NCI-H1417 (cell line): Measurements from ENCODE around the gene RNF141.

Experiments
- DNase-seq, 3 experiments: peaks; one replicate each; lab custom pipeline; 2025; lab: John Stamatoyannopoulos, UW

The RNF141 gene, protein sequence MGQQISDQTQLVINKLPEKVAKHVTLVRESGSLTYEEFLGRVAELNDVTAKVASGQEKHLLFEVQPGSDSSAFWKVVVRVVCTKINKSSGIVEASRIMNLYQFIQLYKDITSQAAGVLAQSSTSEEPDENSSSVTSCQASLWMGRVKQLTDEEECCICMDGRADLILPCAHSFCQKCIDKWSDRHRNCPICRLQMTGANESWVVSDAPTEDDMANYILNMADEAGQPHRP

DNA sequence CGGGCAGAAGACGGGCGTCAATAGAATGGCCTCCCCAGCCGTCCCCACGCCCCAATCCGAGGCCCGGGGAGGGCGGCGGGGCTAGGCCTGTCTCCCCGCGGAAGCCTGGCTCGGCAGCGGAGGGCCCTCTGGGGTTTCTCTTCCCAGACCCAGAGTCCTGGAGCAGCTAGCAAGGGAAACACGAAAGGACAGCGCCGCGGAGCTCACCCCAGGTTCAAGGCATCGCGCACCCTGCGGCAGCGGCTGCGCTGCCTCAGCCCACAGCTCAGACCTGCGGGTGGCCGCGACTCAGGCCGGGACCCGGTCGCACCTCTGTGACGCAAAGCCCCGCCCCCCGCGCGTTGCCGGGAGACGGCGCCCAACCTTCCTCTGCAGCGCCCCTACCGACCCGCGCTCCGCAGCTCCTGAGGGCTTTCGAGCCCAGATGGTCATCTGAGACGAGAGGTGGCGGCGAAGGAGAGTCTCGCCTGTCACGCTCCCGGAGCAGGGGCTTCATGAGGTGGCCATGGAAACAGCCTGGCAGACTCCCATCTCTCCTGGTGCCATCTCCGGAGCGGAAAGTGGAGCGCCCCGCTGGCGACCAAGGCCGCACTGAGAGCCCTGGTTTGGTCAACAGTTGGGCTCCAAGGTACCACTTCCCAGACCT is at the start of gene RNF141:
RNF141 (minus strand) TSS at position 273 of the 646 bp plus-strand sequence. CDS start 7,029 bp downstream, outside the sequence.
- DNase-seq, result peak; percentile 96 to 98 (median 97)

DNA sequence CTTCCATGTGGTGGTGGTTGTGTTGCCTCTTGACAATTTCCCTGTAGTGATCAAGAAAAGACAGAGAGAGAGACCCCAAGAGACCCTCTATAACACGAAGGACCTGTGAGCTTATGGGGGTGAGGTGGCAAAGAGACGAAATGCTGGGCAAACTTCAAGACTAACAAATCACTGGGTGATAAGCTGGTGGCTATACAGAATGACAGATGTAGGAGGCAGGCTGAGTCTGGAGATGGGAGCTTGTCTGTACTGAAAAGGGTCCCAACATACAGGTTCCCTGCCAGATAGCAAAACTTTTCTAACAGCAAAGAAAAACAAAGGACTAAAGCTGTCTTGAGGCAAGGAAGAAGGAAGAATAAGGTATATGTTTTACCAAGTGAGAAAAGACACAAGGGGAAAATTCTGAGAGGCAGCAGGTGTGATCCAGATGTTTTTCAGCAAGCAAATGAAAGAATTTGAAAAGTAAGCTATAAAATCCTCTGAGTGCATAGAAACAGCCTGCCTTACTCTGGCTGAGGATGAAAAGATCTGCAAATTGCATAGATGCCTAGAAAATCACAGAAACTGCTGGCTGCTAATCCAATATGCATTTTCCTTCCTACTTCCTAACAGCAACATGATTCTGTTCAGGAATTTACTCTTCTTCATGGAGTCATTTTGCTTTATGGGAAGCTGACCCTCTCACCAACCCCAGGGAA is 49.4 kb upstream of the RNF141 start:
- no peak for DNase-seq

DNA sequence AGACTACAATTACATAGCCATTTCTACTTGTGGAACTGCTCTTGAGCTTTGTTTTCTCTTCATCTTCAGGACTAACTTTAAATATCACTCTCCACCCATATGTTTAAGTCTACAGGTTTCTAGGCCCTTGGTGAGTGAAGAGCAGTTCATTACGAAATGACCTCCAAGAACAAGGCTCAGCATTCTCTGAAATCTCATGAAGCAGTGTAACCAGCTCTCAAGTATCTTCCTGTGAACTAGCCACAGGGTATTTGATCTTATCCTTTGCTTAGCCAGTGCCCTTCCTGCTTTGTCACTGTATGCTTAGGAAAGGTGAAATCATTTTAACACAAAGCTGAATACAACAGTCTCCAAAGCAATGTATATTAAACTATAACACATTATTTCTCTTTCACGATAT is 47.9 kb upstream of the RNF141 start:
- no peak for DNase-seq

DNA sequence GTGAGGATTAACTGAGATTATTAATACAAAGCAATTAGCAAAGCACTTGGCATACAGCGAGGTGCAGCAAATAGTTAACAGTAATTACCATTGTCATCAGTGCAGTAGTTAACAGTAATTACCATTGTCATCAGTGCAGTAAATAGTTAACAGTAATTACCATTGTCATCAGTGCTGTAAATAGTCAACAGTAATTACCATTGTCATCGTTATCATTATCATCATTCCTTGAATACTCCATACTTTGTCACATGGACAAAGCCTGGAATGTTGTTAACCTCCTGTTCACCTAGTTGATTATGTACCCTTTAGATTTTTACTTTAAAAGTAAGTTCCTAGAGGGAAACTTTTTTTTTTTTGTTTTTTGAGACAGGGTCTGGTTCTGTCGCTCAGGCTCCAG is 47.0 kb upstream of the RNF141 start:
- DNase-seq, result peak in 1 of 3 experiments; percentile 3

DNA sequence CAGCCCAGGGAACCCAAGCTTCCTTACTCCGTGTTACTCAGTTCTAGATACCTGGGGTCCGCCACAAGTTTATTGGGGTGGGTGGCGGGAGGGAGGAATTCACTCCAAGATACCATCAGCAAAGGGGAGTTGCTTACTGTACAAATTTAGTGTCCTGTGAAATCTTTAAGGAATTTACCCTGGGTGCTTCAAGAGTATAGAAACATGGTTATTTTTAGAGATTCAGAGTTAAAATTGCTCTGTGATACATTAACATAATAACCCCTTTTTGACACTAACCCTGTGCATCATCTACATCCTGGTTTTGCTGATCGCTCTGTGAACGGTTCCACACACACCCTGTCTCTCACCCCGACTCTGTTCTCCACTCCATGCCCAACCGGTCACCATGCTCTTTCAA is 46.4 kb upstream of the RNF141 start:
- DNase-seq, result no peak

DNA sequence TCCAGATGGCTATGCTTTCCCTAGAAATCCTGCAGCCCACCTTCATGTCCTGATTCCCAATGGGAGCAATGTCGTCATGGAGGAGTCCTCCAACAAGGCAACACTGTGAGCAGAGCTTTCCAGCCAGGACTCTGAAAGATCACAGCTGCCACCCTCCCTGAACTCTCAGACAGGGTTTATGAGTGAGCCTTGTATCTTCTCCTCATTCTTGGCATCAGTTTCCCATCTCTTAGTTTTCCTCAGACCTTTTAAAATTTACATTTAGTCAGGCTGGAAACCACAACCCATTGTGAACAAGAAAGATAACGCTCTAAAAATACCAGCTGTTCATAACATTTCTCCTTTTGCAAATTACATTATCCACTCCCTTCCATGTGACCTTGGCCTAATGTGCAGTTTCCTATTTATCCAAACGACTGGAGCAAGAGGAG is 43.1 kb upstream of the RNF141 start:
- DNase-seq, result no peak

DNA sequence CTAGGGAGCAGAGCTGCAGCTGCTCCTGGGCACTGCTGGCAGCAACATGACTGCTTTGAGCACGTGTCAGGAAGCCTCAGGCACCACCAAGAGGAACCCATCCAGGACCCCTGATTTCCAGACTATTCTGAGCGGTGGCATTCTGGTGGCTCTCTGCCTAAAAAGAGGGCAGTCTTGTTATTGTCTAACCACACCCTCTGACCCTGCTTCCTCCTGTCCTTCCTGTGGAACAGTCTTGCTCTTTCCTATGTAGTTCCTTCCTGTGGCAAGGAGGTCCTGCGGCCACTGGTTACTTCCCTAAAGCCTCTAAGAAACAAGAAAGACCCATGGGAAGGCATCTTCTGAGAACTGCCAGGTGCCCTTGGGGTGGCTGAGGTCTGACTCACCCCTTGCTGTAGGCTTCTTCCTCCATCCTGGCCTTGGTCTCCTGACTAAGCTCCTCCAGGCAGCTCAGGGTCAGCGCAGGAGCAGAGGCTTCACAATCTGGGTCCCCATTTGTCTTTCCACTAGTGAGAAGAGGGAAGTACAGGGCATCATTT is 40.6 kb upstream of the RNF141 start:
- DNase-seq, result no peak

DNA sequence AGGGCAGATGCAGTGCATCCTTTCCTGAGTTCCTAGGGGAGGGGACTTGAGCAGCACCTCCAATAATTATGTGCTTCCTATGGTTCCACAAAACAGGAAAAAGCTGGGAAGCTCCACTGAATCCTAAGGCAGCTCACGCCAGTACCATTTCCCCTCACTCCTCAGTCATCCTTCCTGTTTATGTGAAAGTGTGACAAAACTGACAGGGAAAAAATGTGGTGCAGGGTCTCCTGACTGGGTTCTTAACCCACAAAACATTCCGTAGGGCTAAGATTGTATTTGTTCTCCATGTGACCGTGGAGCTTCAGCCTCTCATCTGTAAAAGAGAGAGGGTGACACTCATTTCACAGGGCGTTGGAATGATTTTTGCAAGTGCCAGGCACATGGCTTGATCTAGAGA is 39.6 kb upstream of the RNF141 start:
- DNase-seq, result no peak

DNA sequence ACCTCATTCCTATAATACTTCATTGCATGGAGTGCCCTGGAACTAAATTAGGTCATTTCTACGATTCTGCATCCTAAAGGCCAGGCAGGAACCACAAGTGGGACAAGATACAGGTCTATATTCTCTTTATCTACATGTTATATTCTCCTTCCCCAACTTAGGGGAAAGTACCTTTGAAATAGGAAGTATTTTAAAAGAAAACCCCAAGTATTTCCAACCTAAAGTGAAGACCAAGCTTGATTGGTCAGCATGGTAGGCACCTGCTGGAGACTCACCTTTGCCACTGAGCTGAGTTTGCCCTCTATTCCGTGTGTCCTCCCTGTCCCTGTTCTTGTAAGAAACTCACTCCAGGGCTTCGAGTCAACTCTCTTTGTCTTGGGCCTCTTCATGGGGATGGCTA is 38.7 kb upstream of the RNF141 start:
- DNase-seq, result no peak

DNA sequence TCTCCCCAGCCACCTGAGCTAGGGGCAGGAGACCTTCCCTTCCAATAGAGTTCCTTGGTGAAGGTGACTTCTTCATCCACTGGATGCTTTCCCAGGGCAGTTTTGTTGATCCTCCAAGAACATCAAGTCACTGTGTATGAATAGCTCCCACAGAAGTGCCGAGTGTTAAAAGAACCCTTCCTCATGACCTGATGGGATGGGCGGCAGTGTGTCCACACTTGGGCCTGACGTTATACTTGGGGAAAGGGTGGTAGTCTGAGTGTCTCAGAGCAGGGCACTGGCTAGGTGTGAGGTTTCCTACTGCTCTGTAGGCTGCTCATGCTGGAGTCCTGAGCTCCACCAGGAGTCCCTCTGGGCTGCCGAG is 35.0 kb upstream of the RNF141 start:
- DNase-seq, result no peak

DNA sequence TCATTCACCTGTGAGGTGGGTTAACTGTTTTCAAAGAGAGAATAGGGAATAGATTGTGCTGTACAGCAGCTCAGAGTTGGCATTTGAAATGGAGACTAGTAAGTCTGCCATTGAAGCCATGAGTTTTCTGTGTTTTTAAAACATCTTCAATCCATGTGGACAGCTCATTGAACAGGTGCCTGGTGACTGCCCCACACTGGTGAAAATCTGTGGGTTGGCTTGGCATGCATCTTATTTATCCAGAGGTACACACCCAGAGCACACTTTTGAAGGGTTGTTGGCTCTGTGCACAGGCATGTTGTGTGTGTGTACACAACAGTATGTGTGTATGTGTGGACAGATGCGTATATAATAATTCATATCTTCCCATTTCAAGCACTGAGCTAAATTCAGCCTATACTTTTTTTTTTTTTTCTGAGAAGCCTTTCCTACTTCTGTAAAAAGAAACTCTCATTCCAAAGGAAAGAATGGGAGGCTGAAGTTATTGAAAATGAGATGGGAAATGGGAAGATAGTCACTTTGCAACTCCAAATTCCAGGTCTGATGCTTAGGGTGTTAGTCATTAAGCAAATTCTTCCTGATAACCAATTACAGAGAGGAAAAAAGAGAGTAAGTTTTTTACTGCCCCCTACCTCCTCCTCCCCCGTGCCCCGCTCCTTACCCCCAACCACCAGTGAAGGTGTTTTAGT is 34.5 kb upstream of the RNF141 start:
- no peak for DNase-seq

DNA sequence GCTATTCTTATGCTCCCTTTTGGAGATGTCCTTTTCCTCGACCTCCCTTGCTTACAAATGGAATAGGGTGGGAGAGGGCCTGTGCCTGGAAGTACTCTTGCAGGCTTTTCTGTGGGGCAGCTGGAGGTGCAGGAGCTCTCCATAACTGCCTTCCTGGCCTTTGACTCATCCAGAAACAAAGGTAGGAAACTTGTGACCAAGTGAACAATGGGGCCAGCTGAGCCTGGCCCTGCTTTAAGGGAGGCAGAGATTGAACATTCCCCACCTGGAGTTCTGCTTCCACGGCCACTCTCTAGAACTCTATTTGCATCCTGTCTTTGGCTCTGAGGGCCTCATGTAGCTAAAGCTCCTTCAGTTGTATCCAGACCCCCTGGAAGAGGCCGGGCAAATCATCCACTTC is 32.6 kb upstream of the RNF141 start:
- no peak for DNase-seq

DNA sequence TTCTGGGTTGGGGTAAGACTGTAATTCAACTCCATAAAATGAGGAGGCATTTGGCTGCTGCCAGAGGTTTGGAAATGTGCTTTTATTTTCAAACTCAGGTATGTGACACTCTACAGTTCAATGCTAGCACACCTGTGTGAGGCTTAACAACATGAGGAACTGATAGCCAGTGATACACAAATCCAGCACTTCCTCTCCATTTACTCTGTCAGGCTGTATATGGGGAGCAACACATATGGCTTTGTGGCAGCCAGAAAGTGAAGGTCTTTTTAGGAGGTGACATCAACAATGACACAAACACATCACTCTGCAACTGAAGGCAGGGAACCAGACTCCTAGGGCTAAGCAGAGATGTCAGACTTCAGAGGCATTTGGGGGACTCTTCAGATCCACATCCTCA is 32.0 kb upstream of the RNF141 start:
- DNase-seq, result no peak

DNA sequence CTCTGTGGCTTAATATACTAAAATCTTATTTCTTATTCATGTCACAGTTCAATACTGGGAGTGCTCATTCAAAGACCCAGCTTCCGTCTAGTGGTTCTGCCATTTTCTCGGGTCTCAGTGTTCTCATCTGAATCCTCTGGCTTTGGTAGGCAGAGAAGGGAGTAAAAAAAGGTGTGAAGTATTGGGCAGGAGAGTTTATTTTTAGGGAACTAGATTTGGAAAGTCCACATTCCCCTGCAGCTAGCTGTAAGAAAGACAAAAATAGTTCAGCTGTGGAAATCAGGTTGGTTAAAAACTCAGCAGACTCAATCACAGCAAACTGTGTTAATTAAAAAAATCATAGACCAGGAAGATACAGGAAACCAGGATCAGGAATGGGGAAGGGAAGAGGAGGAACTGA is 31.5 kb upstream of the RNF141 start:
- no peak for DNase-seq

DNA sequence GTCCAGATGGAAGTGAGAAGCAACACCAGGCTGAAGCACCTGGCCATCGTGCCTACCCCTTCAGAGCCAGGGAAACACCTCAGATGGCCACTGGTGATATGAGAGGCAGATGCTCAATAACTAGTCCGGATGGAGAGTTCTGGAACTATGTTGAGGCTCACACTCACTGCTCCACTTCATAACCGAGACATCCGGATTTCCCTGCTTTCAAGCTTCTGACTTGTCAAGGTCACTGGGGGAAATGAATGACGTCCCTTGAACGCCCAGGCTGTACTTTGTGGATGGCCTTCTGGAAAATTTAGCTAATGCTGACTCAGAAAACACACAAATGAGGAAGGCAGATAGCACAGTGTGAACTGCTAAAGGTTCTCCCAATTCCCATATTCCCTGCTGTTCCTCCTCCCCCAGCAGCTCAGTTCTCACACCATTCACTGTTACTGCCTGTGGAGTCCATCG is 27.5 kb upstream of the RNF141 start, which contains the start of gene LYVE1:
LYVE1 (minus strand) TSS at position 180 of the 456 bp plus-strand sequence; CDS start at position 47, 133 bp downstream.
- no peak for DNase-seq

DNA sequence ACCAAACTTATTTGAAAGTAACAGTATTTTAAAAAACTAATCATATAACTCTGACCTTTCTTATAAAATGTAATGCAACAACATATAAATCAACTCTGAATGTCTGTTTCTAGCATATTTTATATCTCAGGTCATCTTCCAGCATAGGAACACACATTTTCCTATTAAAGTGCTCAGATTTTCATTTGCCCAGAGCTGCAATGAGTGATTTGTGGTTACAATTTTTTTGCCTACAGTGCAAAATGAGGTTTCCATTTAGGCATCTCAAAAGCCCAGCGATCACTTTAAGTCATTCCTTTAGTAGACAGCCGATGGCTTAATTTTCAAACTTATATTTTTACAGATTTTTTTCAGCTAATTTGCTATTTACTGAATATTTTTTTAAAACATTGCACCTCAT is 26.5 kb upstream of the RNF141 start:
- DNase-seq, result no peak

DNA sequence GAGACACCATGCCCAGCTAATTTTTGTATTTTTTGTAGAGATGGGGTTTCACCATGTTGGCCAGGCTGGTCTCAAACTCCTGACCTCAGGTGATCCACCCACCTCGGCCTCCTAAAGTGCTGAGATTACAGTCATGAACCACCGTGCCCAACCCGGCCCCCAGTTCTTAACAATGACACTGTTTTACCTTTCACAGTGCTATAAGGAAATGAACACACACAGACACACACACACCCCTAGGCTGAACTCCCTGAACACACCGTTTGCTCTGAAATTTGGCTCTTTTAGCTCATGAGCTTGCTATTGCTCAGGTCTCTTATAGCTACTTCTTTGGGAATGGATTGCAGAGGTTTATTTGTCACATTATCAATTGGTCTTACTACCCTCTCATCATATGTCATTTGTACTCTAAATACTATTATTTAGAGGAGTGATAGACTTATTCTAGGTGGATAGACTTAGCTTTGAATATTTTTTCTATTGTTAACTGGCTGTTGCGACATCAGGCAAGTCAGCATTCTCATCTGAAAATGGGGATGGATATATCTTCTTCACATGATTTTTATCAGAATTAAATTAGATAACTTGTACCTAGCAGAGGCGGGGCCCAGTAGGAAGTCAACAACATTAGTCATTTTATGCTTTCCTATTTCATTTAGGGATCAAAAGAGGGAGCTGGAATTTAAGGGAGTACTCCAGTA is 25.4 kb upstream of the RNF141 start:
- no peak for DNase-seq

DNA sequence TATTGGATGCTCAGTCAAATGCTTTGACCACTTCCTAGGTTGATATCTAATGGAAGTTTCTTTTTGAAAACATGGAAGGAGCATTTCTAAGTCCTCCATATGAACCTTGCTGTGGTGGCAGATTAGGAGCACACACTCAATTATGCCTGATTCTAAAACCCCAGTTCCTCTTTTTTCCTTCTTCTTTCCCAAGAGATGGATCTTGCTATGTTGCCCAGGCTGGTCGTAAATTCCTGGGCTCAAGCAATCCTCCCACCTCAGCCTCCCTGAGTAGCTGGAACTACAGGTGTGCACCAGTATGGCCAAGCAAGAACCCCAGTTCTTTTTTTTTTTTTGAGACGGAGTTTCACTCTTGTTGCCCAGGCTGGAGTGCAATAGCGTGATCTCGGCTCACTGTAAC is 24.5 kb upstream of the RNF141 start:
- no peak for DNase-seq

DNA sequence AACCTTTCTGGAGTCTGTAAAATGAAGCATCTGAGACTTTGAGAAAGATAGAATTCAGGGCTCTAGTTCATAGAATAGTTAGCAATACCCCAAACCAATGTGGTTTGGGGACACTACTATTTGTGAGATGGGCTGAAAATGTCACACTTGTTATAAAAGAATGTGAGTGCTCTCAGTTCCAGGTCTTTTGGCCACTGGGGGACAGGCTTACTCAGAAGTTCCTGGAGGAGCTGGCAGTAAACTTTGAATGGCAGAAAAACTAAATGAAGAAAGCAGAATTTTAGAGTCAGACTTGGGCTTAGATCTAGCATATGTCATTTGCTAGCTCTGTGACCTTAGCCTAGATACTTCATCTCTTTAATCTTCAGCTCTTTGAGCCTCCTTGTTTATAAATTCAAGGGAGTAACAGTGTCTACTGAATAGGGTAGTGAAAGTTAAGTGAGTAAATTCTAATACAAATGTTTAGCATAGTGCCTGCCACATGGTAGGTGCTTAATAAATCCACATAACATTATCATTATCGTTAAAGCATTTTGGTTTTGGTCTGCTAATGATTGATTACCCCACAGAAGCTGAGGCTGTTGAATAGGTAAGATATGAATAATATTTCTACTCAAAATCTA is 23.8 kb upstream of the RNF141 start:
- DNase-seq, result no peak

DNA sequence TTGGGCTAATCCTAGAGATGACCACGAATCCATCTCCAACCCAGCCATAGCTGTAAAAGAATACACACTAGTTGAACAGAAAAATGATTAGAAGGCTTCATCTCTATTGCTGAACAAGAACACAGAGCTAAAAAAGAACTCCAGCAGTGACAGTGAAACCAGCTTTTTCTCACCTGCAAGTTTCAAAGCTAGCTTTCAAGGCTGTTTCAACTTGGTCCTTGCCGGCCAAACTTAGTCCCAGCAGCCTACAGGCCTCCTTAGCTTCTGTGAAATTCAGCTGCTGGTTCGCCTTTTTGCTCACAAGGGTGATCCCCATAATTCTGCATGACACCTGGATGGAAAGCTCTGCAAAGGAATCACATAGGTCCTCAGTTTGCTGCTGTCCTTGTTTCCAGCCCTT is 23.0 kb upstream of the RNF141 start:
- no peak for DNase-seq

DNA sequence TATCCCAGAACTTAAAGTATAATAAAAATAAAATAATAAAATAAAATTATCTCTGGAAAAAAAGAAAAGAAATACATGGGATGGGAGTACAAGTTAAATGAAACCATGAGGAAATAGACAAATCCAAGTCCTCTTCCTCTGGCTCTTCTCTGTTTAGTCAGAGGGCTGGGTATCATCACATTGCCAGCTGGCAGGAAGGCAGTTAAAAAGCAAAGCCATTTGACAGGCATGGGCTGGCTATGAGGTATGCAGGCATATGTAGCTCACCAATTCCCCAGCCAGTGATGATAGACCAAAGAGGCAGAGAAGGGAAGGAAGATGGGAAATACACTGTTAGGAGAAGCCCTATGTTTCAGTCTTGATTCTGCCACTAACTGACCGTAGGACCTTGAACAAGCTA is 21.0 kb upstream of the RNF141 start:
- no peak for DNase-seq
